ENCODE data around the gene HRH2. TPM values are rescaled to one million over a fixed set of nuclear protein-coding genes. Genes with fewer than 3 reads are reported as not detected.
A peak's percentile ranks its signal among the peaks of the same experiment; 100 is the strongest.

Gene HRH2
- total and polyA plus RNA-seq, 8 donors = 0.58 to 44.6 (median 4.6) TPM

DNA sequence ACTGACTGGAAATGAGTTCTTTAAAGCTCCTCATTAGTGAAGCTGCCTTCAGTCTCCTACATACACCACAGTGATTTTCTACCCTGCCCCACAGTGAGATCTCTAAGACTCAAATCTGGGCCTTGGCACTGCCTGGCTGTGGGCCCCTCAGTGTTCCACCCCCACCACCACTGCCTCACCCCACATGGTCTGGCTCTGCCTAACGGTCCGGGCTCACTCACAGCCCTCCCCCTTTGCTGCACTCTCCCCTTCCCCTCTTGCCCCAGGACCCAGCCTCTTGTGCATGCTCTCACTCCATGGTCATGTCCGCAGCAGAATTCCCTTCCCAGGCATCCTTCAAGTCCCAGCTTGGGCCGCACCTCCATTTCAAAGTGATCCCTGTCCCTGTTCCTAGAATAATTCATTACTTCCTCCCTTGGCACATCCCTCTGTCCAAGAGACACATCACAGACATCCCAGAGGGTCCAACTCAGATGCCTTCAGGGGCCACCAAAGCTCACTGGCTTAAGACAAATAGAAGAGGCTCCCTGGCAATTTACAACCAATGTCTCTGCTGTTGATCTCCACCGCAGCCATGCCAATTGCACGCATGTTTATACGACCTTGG, 56.7 kb downstream of the HRH2 start:
- no peak for DNase-seq
- 90 to 96% (median 93%) methylated on average over 7 of the region's 7 CpGs for WGBS, 5 donors

DNA sequence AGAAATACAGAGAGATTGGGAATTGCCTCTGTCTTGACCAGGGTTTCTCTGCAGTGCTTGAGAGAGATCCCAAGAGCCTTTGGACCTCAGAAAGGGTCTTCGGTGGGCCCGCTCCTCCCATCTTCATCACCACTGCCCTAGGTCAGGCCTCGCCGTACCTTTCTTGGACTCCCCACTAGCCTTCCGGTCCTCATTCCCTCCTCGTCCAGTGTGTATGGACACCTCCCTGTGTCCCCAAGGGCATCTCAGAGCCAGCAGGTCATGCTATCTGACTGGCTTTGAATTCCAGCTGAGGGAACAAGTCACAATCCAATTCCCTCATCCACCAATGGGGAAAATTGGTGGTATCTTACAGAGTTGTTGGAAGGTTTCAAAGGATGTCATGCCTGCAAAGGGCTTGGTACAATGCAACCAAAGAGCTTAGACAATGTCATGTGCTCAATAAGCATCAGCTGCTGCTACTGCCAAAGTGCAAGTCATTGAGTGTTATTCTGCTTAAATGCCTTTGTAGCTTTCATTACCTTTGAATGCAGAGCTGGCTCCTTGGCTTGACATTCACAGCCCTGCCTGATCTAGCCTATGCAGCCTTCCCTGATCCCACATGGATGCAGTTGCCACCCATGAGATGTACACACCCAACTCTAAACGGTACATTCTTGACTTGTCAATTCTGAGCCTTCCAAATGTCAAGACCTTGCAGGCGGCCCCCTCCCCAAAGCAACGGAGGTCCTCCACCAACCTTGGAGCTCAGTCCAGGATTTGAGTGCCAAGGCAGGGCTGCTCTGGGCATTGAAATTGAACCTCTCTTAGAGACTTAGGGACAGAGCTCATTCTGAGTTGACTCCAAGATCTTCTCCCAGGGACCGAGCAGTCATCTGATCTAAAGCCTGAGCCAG, 58.0 kb downstream of the HRH2 start:
- intact Hi-C loops (cut with DNase I; ENCODE audit: low total_unique reads) = loop anchor here (10.0 kb wide), 1 partner anchor 181 kb away; no protein-coding TSS in a partner anchor
- H3K36me3 ChIP-seq = no peaks in the 10 kb centered on the region
- peaks cover 0 to 27% (median 5%) of the 10 kb centered on the region in 4 donors for H3K4me1 ChIP-seq
- peaks cover 0 to 19% (median 0%) of the 10 kb centered on the region in 3 donors for H3K27me3 ChIP-seq
- TF ChIP-seq POLR2AphosphoS5 (IDR thresholded peaks at IDR 0.05) (no peak), EP300 (IDR thresholded peaks at IDR 0.05) (no peak), POLR2A (IDR thresholded peaks at IDR 0.05) (no peak)
- TF ChIP-seq, protein P1, sequence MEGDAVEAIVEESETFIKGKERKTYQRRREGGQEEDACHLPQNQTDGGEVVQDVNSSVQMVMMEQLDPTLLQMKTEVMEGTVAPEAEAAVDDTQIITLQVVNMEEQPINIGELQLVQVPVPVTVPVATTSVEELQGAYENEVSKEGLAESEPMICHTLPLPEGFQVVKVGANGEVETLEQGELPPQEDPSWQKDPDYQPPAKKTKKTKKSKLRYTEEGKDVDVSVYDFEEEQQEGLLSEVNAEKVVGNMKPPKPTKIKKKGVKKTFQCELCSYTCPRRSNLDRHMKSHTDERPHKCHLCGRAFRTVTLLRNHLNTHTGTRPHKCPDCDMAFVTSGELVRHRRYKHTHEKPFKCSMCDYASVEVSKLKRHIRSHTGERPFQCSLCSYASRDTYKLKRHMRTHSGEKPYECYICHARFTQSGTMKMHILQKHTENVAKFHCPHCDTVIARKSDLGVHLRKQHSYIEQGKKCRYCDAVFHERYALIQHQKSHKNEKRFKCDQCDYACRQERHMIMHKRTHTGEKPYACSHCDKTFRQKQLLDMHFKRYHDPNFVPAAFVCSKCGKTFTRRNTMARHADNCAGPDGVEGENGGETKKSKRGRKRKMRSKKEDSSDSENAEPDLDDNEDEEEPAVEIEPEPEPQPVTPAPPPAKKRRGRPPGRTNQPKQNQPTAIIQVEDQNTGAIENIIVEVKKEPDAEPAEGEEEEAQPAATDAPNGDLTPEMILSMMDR (IDR thresholded peaks at IDR 0.05) = no peak
- H3K9me3 ChIP-seq = peaks cover 0 to 24% (median 18%) of the 10 kb centered on the region in 4 donors
- H3K27ac ChIP-seq = peak overlapping the region in 1 of 5 donors; percentile 14
- no peak for DNase-seq
- H3K4me3 ChIP-seq = no peak overlapping the region
- 91 to 97% (median 95%) methylated on average over 10 of the region's 10 CpGs for WGBS, 5 donors

More for the DNA sequence above, 56.7 kb downstream of the HRH2 start:
- intact Hi-C loops (cut with DNase I; ENCODE audit: low total_unique reads) = loop anchor here (10.0 kb wide), 1 partner anchor 180 kb away; no protein-coding TSS in a partner anchor
- TF ChIP-seq EP300 (IDR thresholded peaks at IDR 0.05) (no peak), POLR2AphosphoS5 (IDR thresholded peaks at IDR 0.05) (no peak), POLR2A (IDR thresholded peaks at IDR 0.05) (no peak)
- TF ChIP-seq, protein P1 (IDR thresholded peaks at IDR 0.05) = no peak
- Histone ChIP-seq H3K4me3 (no peak overlapping the region), H3K9me3 (peaks cover 0 to 24% (median 18%) of the 10 kb centered on the region in 4 donors), H3K36me3 (peaks cover 0 to under 1% (median 0%) of the 10 kb centered on the region in 4 donors), H3K27me3 (peaks cover 0 to 18% (median 0%) of the 10 kb centered on the region in 3 donors), H3K27ac (no peak overlapping the region), H3K4me1 (peaks cover 0 to 35% (median 14%) of the 10 kb centered on the region in 4 donors)

DNA sequence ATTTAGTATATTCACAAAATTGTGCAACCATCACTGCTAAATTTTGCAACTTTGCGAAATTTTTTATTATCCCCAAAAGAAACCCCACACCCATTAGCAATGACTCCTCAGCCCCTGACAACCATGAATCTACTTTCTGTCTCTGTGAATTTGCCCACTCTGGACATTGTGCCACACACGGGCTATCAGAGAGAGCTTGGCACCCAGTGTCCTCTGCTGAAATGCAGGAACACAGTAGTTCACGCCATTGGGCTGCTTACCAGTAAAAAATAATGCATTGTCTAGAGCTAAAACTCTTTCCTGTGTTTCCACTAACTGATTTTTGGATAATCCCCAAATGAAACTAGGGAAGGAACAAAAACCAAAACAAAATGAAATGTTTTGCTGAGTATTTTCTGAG, 60.0 kb downstream of the HRH2 start:
- DNase-seq = no peak
- intact Hi-C loops (cut with DNase I; ENCODE audit: low total_unique reads) = loop anchor here (10.0 kb wide), 1 partner anchor 183 kb away; no protein-coding TSS in a partner anchor
- Histone ChIP-seq H3K9me3 (peaks cover 0 to 24% (median 18%) of the 10 kb centered on the region in 4 donors), H3K4me3 (no peak overlapping the region), H3K36me3 (no peaks in the 10 kb centered on the region), H3K27me3 (peaks cover 0 to 19% (median 0%) of the 10 kb centered on the region in 3 donors), H3K27ac (peak overlapping the region; percentile 37 to 71 (median 56)), H3K4me1 (peaks cover 0 to 20% (median 3%) of the 10 kb centered on the region in 4 donors)
- 44 to 71% (median 63%) methylated on average over 3 of the region's 3 CpGs for WGBS, 5 donors
- TF ChIP-seq, protein P1 (IDR thresholded peaks at IDR 0.05) = no peak
- TF ChIP-seq POLR2AphosphoS5 (IDR thresholded peaks at IDR 0.05) = no peak
- no peak for TF ChIP-seq POLR2A (IDR thresholded peaks at IDR 0.05)
- no peak for TF ChIP-seq EP300 (IDR thresholded peaks at IDR 0.05)

All from stomach (tissue), 9 donors.